Activated CD8-positive, alpha-beta T cell treated with anti-CD3 and anti-CD28 coated beads for 36 hours (primary cell): ENCODE data around the gene SLIT3. TPM values are rescaled to one million over a fixed set of nuclear protein-coding genes. Genes with fewer than 3 reads are reported as not detected.

Experiments used
- ATAC-seq: fragments of 200-7000 bp; cut with Tn5 transposase; one replicate; pipeline ENCODE4 v1.10.0; 2021; ENCODE audit warnings: mild to moderate bottlenecking, moderate library complexity
- CTCF ChIA-PET: fragments of 350-600 bp; sonication (Branson Sonifier 250); formaldehyde crosslinking; loops from one replicate; lab custom pipeline; 2021; ENCODE audit warnings: antibody characterized with exemption; lab: Charles Lee
- POLR2A ChIA-PET: fragments of 350-600 bp; sonication (Branson Sonifier 250); formaldehyde crosslinking; loops from one replicate; lab custom pipeline; 2021; ENCODE audit warnings: antibody characterized with exemption; lab: Charles Lee
- DNase-seq: peaks from one replicate; pipeline ENCODE4 v3.0.0-alpha.2; 2020
- H3K27ac Mint-ChIP-seq: one replicate; pipeline ENCODE4 v1.8.0; 2021; ENCODE audit warnings: mild to moderate bottlenecking, mixed read lengths
- H3K27me3 Mint-ChIP-seq: one replicate; pipeline ENCODE4 v1.8.0; 2021; ENCODE audit warnings: mixed read lengths
- H3K36me3 Mint-ChIP-seq: one replicate; pipeline ENCODE4 v1.8.0; 2021; ENCODE audit warnings: low read depth, mixed read lengths
- H3K4me1 Mint-ChIP-seq: one replicate; pipeline ENCODE4 v1.8.0; 2021; ENCODE audit warnings: low read depth, mixed read lengths
- H3K4me3 Mint-ChIP-seq: one replicate; pipeline ENCODE4 v1.8.0; 2021; ENCODE audit warnings: mild to moderate bottlenecking, moderate library complexity, mixed read lengths
- H3K9me3 Mint-ChIP-seq: one replicate; pipeline ENCODE4 v1.8.0; 2021; ENCODE audit warnings: mixed read lengths
- intact Hi-C: fragments of 100-400 bp; cut with micrococcal nuclease; formaldehyde crosslinking; loops from one replicate; pipeline ENCODE4 v1.10.0; 2022
- total RNA-seq, 2 experiments: library from RNA; stranded (reverse); gene quantifications; one replicate each; pipeline ENCODE4 v1.2.3, GENCODE V29; 2021
- TF ChIP-seq, protein P1 (sequence below): fragments of 200-600 bp; IDR thresholded peaks from one replicate; pipeline ENCODE4 v1.8.0; 2022; ENCODE audit warnings: antibody characterized with exemption, mild to moderate bottlenecking

The SLIT3 gene
- total RNA-seq, 2 experiments from 2014 or later, result 0.69 to 0.74 TPM

DNA sequence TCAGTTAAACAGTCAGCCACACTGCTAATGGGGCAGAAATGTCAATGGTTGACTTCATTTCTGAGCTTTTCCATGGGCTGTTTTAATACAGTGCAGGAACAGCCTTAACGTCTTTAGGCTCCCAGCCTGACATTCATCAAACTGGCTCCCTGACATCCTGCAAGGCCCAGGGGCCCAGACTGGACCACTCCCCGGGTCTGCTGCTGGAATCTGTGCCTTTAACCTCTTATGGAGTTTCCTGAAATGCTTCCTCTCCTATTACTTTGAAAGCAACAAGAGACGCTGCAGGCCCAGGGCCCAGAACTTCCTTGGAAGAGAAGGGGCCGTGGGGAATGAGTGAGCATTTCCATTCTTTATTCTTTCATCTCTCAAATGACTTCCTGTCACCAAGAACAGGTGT is 504.9 kb downstream of the SLIT3 start:
- H3K4me1 Mint-ChIP-seq, result peaks cover 34% of the 10 kb centered on the region
- ATAC-seq (no peak), DNase-seq (no peak)
- intact Hi-C loops, result no loop called here
- H3K27me3 Mint-ChIP-seq, result peaks cover 3% of the 10 kb centered on the region
- H3K27ac Mint-ChIP-seq, result no peak overlapping the region
- ChIA-PET POLR2A (no interaction called here), CTCF (no interaction called here)
- no peaks in the 10 kb centered on the region for H3K36me3 Mint-ChIP-seq
- no peak overlapping the region for H3K4me3 Mint-ChIP-seq
- H3K9me3 Mint-ChIP-seq, result no peaks in the 10 kb centered on the region
- TF ChIP-seq, protein P1, sequence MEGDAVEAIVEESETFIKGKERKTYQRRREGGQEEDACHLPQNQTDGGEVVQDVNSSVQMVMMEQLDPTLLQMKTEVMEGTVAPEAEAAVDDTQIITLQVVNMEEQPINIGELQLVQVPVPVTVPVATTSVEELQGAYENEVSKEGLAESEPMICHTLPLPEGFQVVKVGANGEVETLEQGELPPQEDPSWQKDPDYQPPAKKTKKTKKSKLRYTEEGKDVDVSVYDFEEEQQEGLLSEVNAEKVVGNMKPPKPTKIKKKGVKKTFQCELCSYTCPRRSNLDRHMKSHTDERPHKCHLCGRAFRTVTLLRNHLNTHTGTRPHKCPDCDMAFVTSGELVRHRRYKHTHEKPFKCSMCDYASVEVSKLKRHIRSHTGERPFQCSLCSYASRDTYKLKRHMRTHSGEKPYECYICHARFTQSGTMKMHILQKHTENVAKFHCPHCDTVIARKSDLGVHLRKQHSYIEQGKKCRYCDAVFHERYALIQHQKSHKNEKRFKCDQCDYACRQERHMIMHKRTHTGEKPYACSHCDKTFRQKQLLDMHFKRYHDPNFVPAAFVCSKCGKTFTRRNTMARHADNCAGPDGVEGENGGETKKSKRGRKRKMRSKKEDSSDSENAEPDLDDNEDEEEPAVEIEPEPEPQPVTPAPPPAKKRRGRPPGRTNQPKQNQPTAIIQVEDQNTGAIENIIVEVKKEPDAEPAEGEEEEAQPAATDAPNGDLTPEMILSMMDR, result no peak

DNA sequence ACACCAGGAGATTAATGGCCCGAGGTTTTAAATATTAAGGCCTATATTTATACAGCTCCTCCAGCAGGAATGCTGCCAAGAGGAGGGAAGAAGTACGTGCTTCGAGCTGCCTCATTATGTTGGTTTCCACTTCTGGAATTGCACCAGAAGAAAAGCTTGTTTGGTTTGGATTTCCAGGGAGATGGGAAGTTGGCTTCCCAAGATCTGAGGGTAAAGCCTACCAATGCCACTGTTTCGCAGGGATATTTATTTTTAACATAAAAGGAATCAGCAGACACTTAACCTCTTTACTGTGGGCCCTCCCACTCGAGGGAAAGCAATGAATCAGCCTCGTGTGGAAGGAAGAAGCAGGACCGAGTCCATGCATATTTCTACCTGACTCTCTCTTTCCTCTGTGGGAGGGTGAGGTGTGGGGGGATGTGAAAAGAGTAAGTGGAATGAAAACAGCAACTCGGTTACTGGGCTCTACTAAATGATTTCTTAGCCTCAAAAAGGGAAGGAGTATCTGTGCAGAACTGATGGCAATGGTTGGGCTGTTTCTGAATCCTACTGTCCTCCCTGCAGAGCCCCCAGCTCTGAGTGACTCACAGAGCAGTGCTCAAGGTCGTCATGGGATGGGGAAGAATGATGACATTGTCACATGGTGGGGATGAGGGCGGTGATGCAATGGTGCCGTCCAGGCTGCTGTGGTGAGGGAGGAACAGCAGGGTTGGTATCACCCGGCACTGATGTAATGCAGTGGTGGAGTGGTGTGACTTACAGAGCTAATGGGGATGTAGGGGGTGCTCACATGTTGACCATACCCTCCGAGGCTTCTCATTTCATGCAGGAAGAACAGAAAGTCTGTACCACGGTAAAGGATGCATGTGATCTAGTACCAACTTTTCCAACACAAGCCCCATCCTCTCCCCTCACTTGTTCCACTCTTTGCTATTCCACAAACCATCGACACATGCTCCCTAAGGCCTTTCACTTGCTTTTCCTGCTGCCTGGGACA is 506.8 kb downstream of the SLIT3 start:
- ChIA-PET CTCF (interaction anchor here (0.9 to 1.0 kb wide), 2 partner anchors 8 to 12 kb away, joined by 3 read pairs; no protein-coding TSS in a partner anchor), POLR2A (no interaction called here)
- intact Hi-C loops, result no loop called here
- H3K27ac Mint-ChIP-seq, result peak overlapping the region; percentile 73
- H3K4me3 Mint-ChIP-seq, result no peak overlapping the region
- TF ChIP-seq, protein P1, result no peak
- H3K9me3 Mint-ChIP-seq, result no peaks in the 10 kb centered on the region
- peak; percentile 62 for DNase-seq
- H3K4me1 Mint-ChIP-seq, result peaks cover 31% of the 10 kb centered on the region
- H3K36me3 Mint-ChIP-seq, result no peaks in the 10 kb centered on the region
- peaks cover 3% of the 10 kb centered on the region for H3K27me3 Mint-ChIP-seq
- peak; percentile 66 for ATAC-seq

DNA sequence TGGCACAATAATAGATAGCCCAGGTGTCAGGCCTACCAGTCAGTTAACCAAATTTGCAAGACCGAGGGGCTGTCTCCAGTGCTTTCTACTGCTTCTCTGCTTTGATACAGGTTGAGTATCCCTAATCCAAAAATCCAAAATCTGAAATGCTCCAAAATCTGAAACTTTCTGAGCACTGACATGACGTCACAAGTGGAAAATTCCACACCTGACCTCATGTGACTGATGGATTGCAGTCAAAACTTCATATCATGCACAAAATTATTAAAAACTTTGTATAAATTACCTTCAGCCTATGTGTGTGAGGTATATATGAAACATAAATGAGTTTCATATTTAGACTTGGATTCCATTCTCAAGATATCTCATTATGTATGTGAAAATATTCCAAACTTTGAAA is 508.3 kb downstream of the SLIT3 start:
- H3K4me3 Mint-ChIP-seq, result no peak overlapping the region
- no peak overlapping the region for H3K27ac Mint-ChIP-seq
- peaks cover 21% of the 10 kb centered on the region for H3K4me1 Mint-ChIP-seq
- TF ChIP-seq, protein P1, result no peak
- POLR2A ChIA-PET, result no interaction called here
- no peaks in the 10 kb centered on the region for H3K9me3 Mint-ChIP-seq
- DNase-seq (no peak), ATAC-seq (no peak)
- H3K27me3 Mint-ChIP-seq, result peaks cover 3% of the 10 kb centered on the region
- CTCF ChIA-PET, result no interaction called here
- no peaks in the 10 kb centered on the region for H3K36me3 Mint-ChIP-seq
- intact Hi-C loops, result no loop called here

DNA sequence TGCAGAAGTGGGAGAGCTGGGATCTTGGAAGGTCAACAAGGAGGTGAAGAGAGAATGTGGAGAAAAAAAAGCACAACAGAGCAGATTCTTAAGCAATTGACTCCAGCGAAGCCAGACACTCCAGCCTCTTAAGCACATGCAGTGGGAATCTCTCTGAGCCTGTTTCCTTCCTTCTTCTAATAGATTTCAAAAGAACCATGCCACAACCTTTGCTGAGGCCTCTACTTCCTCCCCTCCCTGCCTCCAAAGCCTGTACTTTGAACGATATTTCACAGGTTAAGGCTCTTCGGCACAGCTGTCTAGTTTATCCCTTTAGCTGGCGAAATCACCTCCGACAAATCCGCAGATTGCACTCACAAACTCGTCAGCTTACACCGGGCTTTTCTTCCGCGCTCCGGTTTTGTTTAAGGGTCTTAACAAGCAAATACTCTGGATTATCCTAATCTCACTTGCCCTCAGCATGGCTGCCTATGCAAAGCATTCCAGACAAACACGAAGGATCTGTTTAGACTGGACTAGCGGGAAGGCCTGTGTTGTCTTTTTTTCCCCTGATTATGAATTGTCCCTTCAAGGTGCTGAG is 510.2 kb downstream of the SLIT3 start:
- TF ChIP-seq, protein P1, result no peak
- POLR2A ChIA-PET, result no interaction called here
- no peaks in the 10 kb centered on the region for H3K9me3 Mint-ChIP-seq
- CTCF ChIA-PET, result interaction anchor here (1.1 kb wide), 1 partner anchor 12 kb away, joined by 3 read pairs; no protein-coding TSS in a partner anchor
- H3K27ac Mint-ChIP-seq, result no peak overlapping the region
- intact Hi-C loops, result no loop called here
- ATAC-seq (no peak), DNase-seq (no peak)
- no peak overlapping the region for H3K4me3 Mint-ChIP-seq
- H3K36me3 Mint-ChIP-seq, result no peaks in the 10 kb centered on the region
- peaks cover 3% of the 10 kb centered on the region for H3K27me3 Mint-ChIP-seq
- peaks cover 18% of the 10 kb centered on the region for H3K4me1 Mint-ChIP-seq
